Stimulated activated CD4-positive, alpha-beta T cell treated with anti-CD3 and anti-CD28 coated beads, Interleukin-4, amount 100 ng/mL, for 24 hours (primary cell): ENCODE data around the gene EFHD1.
A peak's percentile ranks its signal among the peaks of the same experiment; 100 is the strongest.
"Not testable (repeated sequence)": the region's sequence is repeated elsewhere in the genome, so short reads cannot be mapped to it uniquely, and the experiment has no call there.

Source experiments
- DNase-seq: peaks from one replicate; pipeline ENCODE4 v3.0.0-alpha.2; 2020

Gene EFHD1

DNA sequence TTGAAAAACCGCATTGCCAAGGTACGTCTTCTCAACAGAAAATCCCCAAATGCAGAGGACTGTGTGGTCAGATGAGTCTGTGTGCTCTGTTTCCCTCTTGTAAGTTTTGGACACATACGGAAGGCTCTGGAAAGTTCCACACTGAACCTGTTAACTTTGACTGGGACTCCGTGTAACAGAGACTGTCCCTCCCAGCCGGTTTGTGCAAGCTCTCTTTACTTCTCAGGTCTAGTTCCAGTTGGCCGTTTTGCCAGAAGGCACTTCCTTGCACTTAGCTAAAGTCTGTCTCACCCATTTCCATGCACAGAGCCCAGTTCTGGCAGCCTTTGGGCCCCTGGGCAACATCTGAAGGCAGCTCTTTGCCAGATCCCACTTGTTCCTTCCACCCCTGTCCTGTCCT lies 22.0 kb downstream of the EFHD1 start:
- DNase-seq: no peak

DNA sequence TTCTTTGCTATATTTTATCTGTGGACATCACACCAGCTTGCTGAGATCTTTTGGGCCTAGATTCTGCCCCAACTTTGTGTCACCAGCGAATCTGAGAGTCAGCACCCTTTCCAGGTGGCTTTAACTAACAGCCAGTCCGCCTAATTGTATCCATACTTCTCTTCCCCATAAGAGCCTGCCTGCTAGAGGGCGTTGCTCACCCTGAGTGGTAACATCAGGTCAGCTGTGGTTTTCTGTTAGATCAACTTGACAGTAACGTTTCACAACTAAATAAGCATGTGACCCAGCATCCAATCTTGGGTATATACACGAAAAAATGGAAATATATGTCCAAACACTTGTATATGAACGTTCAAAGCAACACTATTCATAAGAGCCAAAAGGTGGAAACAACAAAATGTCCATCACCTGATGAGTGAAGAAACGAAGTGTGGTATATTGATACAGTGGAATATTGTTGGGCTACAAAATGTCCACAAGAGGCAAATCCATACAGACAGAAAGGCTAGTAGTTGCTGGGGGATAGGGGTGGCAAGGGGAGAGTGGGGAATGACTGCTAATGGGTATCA lies 24.9 kb downstream of the EFHD1 start:
- no peak for DNase-seq

DNA sequence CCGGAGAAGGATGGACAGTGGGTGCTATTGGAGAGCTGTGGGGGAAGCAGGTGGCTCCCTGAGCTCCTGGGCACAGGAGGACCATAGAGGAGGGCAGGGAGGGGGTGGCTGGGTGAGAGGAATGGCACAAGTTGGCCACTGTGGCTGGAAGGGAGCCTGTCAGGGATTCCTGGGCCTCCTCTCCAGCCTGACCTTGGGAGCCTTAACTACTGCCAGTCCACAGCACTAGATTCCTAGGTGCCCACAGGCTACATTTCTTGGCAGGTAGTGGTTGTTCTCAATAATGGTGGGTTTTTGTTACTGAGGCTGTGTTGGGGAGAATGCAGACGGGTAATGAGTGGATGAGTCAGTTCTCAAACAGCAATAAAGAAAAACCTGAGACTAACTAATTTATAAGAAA lies 26.0 kb downstream of the EFHD1 start:
- DNase-seq: no peak

- DNase-seq: no peak
Measured at GRCh38 chr2:232662486-232663260, 29.3 kb downstream of the EFHD1 start.

- no peak for DNase-seq
Measured at GRCh38 chr2:232666051-232666805, 32.8 kb downstream of the EFHD1 start.

- DNase-seq: no peak
Measured at GRCh38 chr2:232667989-232668583, 34.7 kb downstream of the EFHD1 start.

- no peak for DNase-seq
Measured at GRCh38 chr2:232668805-232669444, 35.5 kb downstream of the EFHD1 start.

- no peak for DNase-seq
Measured at GRCh38 chr2:232672588-232672987, 39.2 kb downstream of the EFHD1 start.

- DNase-seq: no peak
Measured at GRCh38 chr2:232674491-232674890, 41.1 kb downstream of the EFHD1 start.

GRCh38 chr2:232675381-232675780 lies 42.0 kb downstream of the EFHD1 start:
- no peak for DNase-seq

DNA sequence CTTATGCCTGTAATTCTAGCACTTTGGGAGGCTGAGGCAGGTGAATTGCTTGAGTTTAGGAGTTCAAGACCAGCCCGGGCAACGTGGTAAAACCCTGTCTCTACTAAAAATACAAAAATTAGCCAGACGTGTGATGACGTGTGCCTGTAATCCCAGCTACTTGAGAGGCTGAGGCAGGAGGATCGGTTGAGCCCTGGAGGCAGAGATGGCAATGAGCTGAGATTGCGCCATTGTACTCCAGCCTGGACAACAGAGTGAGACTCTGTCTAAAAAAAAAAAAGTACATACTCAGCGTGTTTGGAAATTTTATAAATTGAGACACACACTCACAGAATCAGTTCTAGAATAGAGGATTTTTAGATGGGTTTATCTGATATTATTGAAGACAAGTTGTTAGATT lies 46.6 kb downstream of the EFHD1 start:
- no peak for DNase-seq

- DNase-seq: no peak
Measured at GRCh38 chr2:232681527-232681926, 48.1 kb downstream of the EFHD1 start.

DNA sequence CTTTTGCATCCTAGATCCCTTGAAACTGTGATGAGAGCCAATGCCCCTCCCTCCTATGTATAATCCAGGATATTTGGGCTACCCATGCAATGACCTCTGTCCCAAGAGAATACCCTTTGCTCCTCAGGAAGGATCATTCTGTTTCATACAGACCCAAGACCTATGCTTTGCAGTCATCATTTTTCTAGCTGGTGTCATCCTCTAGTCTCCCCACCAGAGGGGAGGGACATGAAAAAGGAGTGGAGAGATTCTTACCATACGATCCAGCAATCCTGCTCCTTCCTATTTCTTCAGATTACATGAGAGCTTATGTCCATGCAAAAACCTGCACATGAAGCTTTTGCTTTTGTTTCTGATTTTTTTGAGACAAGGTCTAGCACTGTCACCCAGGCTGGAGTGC lies 50.0 kb downstream of the EFHD1 start:
- no peak for DNase-seq

DNA sequence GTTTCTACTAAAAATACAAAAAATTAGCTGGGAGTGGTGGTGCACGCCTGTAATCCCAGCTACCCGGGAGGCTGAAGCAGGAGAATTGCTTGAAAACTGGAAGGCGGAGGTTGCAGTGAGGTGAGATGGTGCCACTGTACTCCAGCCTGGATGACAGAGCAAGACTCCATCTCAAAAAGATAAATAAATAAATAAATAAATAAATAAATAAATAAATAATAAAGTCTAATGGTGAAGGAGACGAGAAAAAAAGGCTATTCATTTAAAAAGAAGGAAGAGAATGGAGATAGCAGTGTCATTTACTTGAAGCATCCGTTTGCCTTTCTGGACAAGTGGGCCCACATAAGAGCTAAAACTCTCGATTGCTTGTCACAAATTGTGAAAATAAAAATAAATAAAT lies 52.0 kb downstream of the EFHD1 start:
- not testable (repeated sequence) for DNase-seq

GRCh38 chr2:232687382-232688160 lies 54.2 kb downstream of the EFHD1 start:
- DNase-seq: no peak

DNA sequence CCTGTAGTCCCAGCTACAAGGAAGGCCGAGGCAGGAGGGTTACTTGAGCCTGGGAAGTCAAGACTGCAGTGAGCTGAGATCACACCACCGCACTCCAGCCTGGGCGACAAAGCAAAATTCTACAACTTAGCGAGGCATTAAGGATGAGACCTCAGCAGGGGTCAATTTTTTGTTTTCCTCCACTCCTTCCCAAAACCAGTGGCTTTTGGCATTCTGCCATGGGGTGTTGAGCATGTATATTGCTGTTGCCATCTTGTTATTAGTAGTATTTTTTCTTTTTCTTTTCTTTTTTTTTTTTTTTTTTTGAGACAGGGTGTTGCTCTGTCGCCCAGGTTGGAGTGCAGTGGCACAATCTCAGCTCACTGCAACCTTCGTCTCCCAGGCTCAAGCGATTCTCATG lies 54.8 kb downstream of the EFHD1 start:
- no peak for DNase-seq

DNA sequence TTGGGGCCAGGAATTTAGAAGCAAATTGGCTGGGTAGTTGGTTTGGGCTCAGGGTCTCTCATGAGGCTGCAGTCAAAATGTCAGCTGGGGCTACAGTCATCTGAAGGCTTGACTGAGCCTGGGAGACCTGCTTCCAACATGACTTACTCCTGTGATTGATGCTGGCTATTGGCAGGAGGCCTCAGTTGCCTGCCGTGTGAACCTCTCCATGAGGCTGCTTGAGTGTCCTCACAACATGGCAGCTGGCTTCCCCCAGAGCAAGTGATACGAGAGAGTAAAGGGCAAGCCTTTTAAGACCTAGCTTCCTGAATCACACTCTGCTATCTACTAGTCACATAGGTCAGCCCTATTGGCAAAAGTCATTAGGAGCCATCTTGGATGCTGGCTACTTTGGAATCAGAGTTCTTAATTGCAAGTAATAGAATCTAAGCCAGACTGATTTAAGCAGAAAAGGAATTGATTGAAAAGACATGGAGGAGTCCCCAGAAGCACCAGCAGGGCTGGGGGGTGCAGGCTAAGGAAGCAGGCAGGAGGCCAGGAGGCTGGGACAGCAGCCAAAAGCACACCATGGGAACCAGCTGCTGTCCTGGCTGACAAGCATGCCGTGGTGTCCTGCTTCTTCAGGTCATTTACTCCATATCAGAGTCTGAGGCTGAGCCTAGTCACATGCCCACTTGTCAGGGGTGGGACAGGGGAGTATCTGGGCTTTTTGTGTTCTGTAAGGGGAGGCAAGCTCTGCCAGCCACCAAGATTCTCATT lies 55.9 kb downstream of the EFHD1 start:
- DNase-seq: no peak

GRCh38 chr2:232691117-232691516 lies 57.7 kb downstream of the EFHD1 start:
- not testable (repeated sequence) for DNase-seq

- DNase-seq: no peak
Measured at GRCh38 chr2:232693344-232693743, 59.9 kb downstream of the EFHD1 start.

- DNase-seq: no peak
Measured at GRCh38 chr2:232696609-232697058, 63.2 kb downstream of the EFHD1 start.

DNA sequence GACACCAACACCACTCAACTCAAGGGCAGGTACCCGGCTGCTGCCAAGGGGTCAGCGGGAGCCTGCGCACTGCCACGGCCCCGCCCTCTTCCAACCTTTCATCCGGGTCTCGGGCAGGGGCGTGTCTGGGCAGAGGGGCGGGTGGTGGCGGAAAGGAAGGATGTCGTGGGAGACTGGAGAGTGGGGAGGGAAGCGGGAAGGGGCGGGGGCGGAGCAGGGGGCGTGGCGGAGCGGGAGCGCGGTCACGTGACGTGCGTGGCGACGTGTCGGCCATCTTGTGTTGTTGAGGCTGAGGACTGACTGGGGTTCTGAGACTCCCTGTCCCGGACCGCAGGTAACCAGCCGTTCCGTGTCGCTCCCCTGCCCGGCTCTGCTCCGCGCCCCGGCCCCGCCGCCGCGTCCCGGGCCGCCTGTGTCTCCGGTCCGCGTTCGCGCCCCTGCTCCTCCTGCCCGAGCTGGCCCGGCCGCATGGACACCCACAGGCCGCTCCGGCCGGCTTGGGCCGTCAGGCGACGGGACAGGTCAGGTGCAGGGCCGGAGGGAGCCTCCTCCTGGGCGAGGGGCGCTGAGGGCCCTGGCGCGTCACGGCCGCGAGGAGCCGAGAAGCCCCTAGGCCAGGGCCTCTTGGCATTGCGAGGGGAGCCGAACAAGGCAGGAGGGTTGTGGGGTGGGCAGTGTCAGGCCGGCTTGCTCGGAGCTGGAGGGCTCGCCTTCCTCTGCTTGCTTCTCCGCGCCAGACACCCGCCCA lies 63.8 kb downstream of the EFHD1 start, which contains the start of gene GIGYF2:
GIGYF2 (plus strand) TSS at position 273 of the 748 bp plus-strand sequence. CDS start 37,867 bp downstream, outside the sequence.
- DNase-seq: peak; percentile 95
